ENCODE measurements around the gene SHISA8.
A peak's percentile ranks its signal among the peaks of the same experiment; 100 is the strongest.
"Not testable (repeated sequence)": the region's sequence is repeated elsewhere in the genome, so short reads cannot be mapped to it uniquely, and the experiment has no call there.

The SHISA8 gene
- total RNA-seq, result 0.21 to 0.72 reads per million in 2 donors

- DNase-seq, result peak; percentile 59
Observed at GRCh38 chr22:41915035-41915785, at the start of gene SHISA8. Gene SHISA8 (minus strand): TSS chr22:41915074. CDS start chr22:41914667, 407 bp downstream.

DNA sequence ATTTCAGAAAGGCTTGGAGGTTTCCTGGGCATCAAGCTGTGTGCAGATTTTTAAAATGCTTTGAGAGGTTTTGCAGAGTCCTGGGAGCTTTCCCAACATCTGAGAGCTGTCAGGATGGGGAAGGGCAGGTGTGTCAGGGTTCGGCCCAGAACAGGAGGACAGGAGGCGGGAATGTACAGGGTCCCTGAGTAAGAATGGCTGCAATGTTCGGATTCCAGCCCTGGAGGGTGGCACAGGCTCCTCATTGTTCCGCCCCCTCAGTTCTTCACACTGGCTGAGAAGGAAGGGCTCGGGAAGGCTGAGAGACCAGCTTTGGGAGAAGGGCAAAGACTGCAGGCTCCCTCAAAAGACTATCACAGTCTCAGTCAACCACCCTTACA, 49.2 kb upstream of the SHISA8 start:
- no peak for DNase-seq

- DNase-seq, result no peak
Observed at GRCh38 chr22:41963453-41964111, 48.7 kb upstream of the SHISA8 start.

DNA sequence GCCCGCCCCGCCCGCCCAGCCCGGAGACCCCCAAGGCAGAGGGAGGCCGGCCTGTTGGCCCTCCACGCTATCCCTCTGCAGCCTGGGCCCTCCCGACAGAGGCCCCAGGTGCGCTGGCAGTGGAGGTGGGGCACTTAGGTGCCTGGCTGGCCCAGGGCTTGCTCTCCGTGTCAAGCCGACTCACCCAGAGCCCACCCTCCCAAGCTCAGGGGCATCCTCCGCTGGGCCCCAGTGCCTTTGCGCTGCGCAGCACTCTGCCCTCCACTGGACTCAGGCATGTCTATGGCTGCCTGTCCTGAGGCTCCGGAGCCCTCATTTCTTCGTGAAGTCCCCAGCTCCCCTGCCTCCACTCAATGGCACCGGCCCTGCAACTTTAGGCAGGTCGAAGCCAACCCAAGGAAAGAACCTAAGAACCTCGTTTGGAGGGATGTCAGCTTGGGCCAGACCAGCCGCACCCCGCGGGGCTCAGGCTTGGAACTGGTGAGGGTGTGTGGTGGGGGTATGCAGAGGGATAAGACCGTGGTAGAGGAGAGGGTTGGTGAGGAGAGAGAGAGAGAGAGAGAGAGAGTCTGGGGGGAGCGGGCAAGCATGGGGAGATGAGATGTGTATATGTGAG, 43.2 kb upstream of the SHISA8 start:
- no peak for DNase-seq

DNA sequence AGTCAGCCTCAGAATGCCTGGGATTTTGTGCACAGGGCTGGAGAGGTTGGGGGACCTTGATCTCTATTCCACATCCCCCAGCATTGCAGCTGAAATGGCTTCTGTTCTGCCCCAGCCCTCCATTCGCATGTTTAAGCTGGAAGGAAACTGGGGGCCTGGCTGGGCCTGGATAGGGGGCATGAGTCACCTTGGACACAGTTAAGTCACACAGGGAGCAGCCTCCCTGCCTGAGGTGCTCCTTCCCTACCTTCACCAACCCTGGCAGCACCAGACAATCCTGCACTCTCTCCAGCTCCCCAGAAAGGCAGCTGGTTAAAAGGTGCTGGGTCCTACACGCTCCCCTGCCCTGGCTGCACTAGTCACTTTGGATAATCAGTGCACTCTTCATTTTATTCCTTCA, 37.8 kb upstream of the SHISA8 start:
- no peak for DNase-seq

GRCh38 chr22:41951898-41952474, 37.1 kb upstream of the SHISA8 start, which contains the start of gene SMIM45:
Gene SMIM45 (plus strand): TSS chr22:41952150.
- DNase-seq, result no peak

DNA sequence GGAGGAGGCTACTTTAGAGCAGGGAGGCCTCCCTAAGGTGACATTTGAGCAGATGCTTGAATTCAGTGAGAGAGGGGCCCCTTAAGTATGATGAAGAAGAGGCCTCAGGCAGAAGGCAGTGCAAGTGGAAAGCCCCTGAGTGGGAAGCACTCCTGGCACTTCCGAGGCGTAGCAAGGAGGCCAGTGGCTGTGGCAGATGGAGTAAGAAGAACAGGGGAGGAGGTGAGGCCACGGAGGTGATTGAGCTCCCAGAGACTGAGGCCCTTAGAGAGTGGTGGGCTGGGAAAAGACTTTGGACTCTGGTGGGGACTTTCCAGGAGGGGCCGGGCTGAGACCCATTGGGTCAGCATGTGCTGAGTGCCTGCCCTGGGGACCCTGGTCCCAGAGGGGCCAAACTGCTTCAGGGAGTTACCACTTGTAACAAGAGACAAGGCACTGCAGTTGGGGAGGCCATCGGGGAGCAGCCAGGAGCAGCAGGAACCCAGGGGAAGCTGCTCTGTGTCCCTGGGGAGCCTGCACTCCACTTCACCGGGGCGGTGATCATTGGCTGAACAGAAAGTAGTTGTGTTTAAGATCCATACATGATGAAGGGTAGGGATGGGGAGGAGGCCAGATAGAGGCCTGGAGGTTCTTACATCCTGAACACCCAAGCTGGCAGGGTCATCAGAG, 34.6 kb upstream of the SHISA8 start:
- DNase-seq, result no peak

DNA sequence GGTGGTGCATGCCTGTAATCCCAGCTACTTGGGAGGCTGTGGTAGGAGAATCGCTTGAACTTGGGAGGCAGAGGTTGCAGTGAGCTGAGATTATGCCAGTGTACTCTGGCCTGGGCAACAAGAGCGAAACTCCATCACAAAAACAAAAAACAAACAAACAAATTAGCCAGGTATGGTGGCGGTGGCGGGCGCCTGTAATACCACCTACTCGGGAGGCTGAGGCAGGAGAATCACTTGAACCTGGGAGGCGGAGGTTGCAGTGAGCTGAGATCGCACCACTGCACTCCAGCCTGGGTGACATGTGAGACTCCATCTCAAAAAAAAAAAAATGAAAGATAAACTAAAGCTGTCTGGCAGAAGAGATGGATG, 34.0 kb upstream of the SHISA8 start:
- not testable (repeated sequence) for DNase-seq

- DNase-seq, result no peak
Observed at GRCh38 chr22:41948142-41948541, 33.3 kb upstream of the SHISA8 start.

DNA sequence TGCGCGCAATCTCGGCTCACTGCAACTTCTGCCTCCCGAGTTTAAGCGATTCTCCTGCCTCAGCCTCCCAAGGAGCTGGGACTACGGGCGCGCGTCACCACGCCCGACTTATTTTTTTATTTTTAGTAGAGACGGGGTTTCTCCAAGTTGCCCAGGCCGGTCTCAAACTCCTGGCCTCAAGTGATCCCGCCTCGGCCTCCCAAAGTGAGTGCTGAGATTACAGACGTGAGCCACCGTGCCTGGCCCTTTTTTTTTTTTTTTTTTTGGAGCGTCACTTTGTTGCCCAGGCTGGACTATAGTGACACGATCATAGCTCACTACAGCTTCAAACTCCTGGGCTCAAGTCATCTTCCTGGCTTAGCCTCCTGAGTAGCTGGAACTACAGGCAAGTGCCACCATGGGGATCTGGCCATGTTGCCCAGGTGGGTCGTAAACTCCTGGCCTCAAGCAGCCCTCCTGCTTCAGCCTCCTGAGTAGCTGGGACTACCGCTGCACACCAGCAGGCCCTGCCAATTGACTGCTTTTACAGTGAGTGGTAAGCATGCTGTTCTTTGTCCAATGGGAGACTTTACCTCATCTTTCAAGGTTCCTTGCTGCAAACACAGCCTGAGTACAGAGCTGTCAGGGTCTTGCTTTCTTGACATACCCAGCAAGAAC, 32.7 kb upstream of the SHISA8 start:
- no peak for DNase-seq

DNA sequence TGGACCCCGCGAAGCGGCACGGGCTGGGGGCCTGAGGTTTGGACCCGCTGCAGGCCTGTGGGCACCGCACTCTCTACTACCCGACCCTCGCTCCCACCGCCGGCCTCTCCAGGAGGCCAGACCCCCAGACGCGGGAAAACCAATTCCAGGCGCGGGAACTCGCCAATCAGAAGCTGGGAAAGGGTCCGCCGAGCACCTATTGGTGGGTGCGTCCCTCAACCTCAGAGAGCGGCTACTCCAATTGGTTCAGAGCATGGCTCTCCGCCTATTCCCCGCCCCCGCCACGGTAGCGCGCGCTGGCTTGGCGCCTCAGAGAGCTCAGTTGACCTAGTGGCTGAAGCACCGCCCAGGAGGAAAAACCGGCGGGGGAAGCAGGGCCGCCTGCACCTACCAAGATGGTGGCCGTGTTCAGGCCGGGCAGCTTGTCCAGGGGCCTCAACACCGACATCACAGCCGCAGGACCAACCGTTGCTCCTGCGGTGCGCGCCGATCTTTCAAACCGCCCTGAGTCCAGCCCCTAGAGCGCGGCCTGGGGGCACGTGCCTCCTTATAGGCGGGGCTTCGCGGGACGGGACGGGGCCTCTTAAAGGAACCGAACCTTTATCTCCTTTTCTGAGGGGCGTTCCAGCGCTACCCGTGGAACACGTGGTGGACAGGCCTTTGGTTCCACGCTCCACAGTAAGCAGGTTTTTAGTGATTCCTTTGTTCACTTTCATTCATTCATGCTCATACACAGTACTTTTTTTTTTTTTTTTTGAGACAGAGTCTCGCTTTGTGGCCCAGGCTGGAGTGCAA, 32.0 kb upstream of the SHISA8 start, which contains the start of gene CENPM:
TSS of gene CENPM (minus strand) at position 524 of the 795 bp plus-strand sequence. CDS start at position 448, 76 bp downstream.
- peak; percentile 77 for DNase-seq

GRCh38 chr22:41943661-41944209, 28.9 kb upstream of the SHISA8 start:
- no peak for DNase-seq

- peak; percentile 77 for DNase-seq
Observed at GRCh38 chr22:41940832-41941765, 26.2 kb upstream of the SHISA8 start.

DNA sequence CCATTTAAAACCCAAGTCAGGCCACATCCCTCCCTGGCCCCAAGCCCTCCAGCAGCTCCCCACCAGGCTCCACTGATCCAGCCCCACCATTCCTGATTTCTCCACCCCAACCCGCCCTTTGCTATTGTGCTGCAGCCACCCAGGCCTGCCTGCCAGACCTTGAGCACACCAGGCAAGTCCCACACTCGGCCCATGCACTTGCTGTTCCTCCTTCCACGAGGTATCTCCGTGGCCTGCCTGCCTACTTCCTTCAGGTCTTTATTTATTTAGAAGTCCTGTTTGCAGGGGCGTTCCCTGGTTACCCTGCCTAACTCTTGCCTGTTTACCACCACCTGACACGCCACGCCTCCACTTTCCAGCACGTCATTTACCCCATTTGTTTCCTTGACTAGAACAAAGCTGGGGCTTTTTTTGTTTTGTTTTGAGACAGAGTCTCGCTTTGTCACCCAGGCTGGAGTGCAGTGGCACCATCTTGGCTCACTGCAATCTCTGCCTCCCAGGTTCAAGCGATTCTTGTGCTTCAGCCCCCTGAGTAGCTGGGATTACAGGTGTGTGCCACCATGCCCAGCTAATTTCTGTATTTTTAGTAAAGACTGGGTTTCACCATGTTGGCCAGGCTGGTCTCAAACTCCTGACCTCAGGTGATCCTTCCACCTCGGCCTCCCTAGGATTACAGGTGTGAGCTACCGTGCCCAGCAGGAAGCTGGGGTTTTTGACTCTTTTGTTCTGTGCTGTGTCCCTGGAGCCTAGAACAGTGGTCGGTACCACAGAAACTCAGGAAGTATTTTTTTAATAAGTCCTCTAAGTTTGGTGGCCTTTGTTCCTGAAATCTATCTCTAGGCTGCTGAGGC, 25.3 kb upstream of the SHISA8 start:
- peak; percentile 91 for DNase-seq

GRCh38 chr22:41936894-41937169, 22.0 kb upstream of the SHISA8 start:
- DNase-seq, result no peak

GRCh38 chr22:41935509-41935908, 20.6 kb upstream of the SHISA8 start:
- no peak for DNase-seq

DNA sequence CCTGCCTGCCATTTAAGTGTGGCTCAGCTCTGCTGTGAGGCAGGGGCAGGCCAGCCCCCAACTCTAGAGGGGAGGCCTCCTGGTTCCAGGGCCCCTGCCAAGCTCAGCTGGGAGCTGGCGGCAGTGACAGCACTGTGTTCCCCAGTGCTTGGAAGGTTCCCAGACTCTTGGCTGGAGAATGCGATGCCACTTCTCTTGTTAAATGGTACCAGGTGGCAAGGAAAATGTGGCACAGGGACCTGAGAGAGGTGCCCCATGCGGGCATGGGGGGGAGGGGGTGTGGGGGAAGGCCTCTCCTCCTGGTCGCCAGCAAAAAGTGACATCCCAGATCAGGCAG, 20.1 kb upstream of the SHISA8 start:
- no peak for DNase-seq

GRCh38 chr22:41934284-41935014, 19.6 kb upstream of the SHISA8 start:
- no peak for DNase-seq
